ENCODE data around the gene MYO5B.
"Not testable (repeated sequence)": the region's sequence is repeated elsewhere in the genome, so short reads cannot be mapped to it uniquely, and the experiment has no call there.

The MYO5B gene

DNA sequence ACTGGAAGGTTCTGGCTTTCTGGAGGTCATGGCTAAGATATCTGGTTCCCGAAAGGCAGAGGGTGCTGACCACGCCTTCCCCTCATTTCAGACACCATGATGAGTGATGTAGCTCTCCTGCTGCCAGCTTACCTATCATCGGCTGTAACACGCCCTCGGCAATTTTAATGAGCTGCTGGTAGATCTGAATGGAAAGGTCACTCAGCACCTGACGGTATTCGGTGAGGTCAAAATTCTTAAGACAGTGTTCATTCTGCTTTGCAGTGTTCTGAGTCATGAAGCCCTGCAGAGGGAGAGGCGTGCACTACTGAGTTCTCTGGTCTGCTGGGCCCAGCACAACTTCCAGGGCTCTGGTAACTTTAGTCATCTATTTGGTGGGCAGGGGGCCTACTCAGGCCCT is 355.9 kb downstream of the MYO5B start:
- no peak overlapping the region for H3K27ac ChIP-seq (ENCODE audit: low read depth, low read length)
- H3K4me3 ChIP-seq (ENCODE audit: low read length) = no peak overlapping the region
- H4K5ac ChIP-seq (ENCODE audit: low read length) = no peak overlapping the region
- H3K56ac ChIP-seq (ENCODE audit: low read length) = no peak overlapping the region
- no peak overlapping the region for H3K9ac ChIP-seq (ENCODE audit: low read length)
- H2BK15ac ChIP-seq (replicated peaks; ENCODE audit: low read depth) = no peak overlapping the region
- H3K36me3 ChIP-seq (ENCODE audit: control insufficient read depth, insufficient read depth, low read length) = no peaks in the 10 kb centered on the region
- H3K27me3 ChIP-seq (ENCODE audit: insufficient read depth, low read length, poor library complexity) = no peaks in the 10 kb centered on the region
- H3K79me1 ChIP-seq (ENCODE audit: low read length) = no peaks in the 10 kb centered on the region
- H3K4me2 ChIP-seq (ENCODE audit: low read length) = no peak overlapping the region
- no peak overlapping the region for H3K18ac ChIP-seq (ENCODE audit: low read length)
- WGBS (ENCODE audit: extremely low coverage, insufficient coverage, low lambda C conversion rate) = no CpG with 5 or more reads among the region's 8 CpGs
- no peak overlapping the region for H3K4ac ChIP-seq (ENCODE audit: low read depth, low read length)
- H4K8ac ChIP-seq (ENCODE audit: low read depth, low read length) = no peak overlapping the region
- no peak overlapping the region for H3K23ac ChIP-seq (ENCODE audit: low read length)
- H3K79me2 ChIP-seq (ENCODE audit: control insufficient read depth, insufficient read depth, low read length) = no peaks in the 10 kb centered on the region
- H2BK120ac ChIP-seq (ENCODE audit: low read depth, low read length) = no peak overlapping the region
- H2BK5ac ChIP-seq (ENCODE audit: low read length) = no peak overlapping the region
- no peak overlapping the region for H2AK5ac ChIP-seq (ENCODE audit: low read length)
- DNase-seq = no peak
- no peaks in the 10 kb centered on the region for H3K4me1 ChIP-seq (ENCODE audit: control insufficient read depth, low read depth, low read length)

DNA sequence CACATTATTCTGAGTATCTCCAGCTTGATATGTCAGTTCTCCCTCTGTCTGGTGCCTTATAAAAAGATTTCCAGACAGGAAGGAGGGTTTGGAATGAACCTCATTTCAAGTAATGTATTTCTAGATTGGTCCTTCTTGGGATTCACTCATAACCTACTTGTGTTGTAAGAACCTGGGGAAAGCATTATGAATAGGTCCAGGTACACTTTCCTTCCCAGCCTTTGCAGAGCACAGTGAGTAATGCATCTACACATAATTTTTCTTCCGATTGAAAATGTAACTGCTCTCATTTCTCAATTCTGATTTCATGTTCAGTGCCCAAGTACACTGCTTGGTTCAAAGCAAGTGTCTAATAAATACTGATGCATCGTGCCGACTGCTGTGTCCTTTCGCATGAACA is 356.6 kb downstream of the MYO5B start:
- no peak overlapping the region for H3K9ac ChIP-seq (ENCODE audit: low read length)
- no peaks in the 10 kb centered on the region for H3K36me3 ChIP-seq (ENCODE audit: control insufficient read depth, insufficient read depth, low read length)
- no CpG with 5 or more reads among the region's 4 CpGs for WGBS (ENCODE audit: extremely low coverage, insufficient coverage, low lambda C conversion rate)
- no peak for DNase-seq
- no peak overlapping the region for H3K18ac ChIP-seq (ENCODE audit: low read length)
- no peak overlapping the region for H2BK15ac ChIP-seq (replicated peaks; ENCODE audit: low read depth)
- H3K4me2 ChIP-seq (ENCODE audit: low read length) = no peak overlapping the region
- no peak overlapping the region for H2BK5ac ChIP-seq (ENCODE audit: low read length)
- no peaks in the 10 kb centered on the region for H3K27me3 ChIP-seq (ENCODE audit: insufficient read depth, low read length, poor library complexity)
- H4K8ac ChIP-seq (ENCODE audit: low read depth, low read length) = no peak overlapping the region
- no peak overlapping the region for H2BK120ac ChIP-seq (ENCODE audit: low read depth, low read length)
- no peak overlapping the region for H4K5ac ChIP-seq (ENCODE audit: low read length)
- no peak overlapping the region for H3K4me3 ChIP-seq (ENCODE audit: low read length)
- no peaks in the 10 kb centered on the region for H3K4me1 ChIP-seq (ENCODE audit: control insufficient read depth, low read depth, low read length)
- H2AK5ac ChIP-seq (ENCODE audit: low read length) = no peak overlapping the region
- H3K79me1 ChIP-seq (ENCODE audit: low read length) = no peaks in the 10 kb centered on the region
- no peak overlapping the region for H3K27ac ChIP-seq (ENCODE audit: low read depth, low read length)
- no peak overlapping the region for H3K4ac ChIP-seq (ENCODE audit: low read depth, low read length)
- no peak overlapping the region for H3K56ac ChIP-seq (ENCODE audit: low read length)
- no peaks in the 10 kb centered on the region for H3K79me2 ChIP-seq (ENCODE audit: control insufficient read depth, insufficient read depth, low read length)
- no peak overlapping the region for H3K23ac ChIP-seq (ENCODE audit: low read length)

DNA sequence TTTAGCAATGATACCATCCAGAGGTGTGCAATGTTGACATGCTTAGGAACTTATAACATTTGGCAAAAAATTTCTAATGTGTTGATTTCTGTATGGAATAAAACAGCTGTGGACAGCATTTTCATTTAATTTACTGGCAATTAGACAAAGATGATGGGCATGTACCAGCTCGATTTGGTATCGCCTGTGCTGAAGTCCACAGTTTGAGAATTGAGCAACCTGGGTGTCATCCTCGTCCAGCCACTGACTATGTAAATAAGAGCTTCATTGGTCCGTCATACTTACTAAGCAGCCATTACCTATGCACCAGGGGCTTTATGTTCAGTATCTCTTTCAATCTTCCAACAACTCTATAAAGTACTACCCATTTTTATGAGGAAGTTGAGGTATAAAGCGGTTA is 357.1 kb downstream of the MYO5B start:
- Histone ChIP-seq H2BK120ac (ENCODE audit: low read depth, low read length) (no peak overlapping the region), H4K8ac (ENCODE audit: low read depth, low read length) (no peak overlapping the region), H3K36me3 (ENCODE audit: control insufficient read depth, insufficient read depth, low read length) (no peaks in the 10 kb centered on the region), H4K5ac (ENCODE audit: low read length) (no peak overlapping the region), H3K4me1 (ENCODE audit: control insufficient read depth, low read depth, low read length) (no peaks in the 10 kb centered on the region), H3K27me3 (ENCODE audit: insufficient read depth, low read length, poor library complexity) (no peaks in the 10 kb centered on the region), H3K56ac (ENCODE audit: low read length) (no peak overlapping the region), H3K4me3 (ENCODE audit: low read length) (no peak overlapping the region), H3K4me2 (ENCODE audit: low read length) (no peak overlapping the region), H3K4ac (ENCODE audit: low read depth, low read length) (no peak overlapping the region), H3K23ac (ENCODE audit: low read length) (no peak overlapping the region), H2AK5ac (ENCODE audit: low read length) (no peak overlapping the region), H3K79me1 (ENCODE audit: low read length) (no peaks in the 10 kb centered on the region), H2BK15ac (replicated peaks; ENCODE audit: low read depth) (no peak overlapping the region), H3K9ac (ENCODE audit: low read length) (no peak overlapping the region), H3K27ac (ENCODE audit: low read depth, low read length) (no peak overlapping the region), H3K18ac (ENCODE audit: low read length) (no peak overlapping the region), H2BK5ac (ENCODE audit: low read length) (no peak overlapping the region), H3K79me2 (ENCODE audit: control insufficient read depth, insufficient read depth, low read length) (no peaks in the 10 kb centered on the region)
- WGBS (ENCODE audit: extremely low coverage, insufficient coverage, low lambda C conversion rate) = no CpG with 5 or more reads among the region's 5 CpGs
- no peak for DNase-seq

DNA sequence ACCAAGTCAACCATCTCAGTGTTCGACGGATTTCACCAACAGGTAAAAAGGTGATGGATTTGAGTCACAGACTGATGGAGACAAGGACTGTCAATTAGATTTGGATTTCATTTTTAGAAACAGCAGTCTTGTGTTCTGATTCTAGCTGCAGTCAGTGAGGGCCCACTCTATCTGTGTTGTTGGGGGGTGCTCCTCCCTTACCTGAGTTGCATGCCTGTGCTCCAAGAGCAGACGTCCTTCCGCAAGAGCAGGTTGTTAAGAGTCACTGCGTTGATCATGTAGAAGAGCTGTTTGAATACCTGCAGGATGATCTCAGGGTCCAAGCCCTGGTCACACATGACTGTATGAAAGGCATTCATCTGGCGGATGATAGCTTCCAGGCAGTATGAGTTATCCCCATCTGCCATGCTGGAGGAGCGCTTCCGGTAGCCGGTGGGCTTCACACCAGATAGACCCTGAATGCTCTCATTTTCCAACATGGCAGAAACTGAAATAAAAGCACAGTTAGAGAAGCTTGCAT is 357.6 kb downstream of the MYO5B start:
- H3K36me3 ChIP-seq (ENCODE audit: control insufficient read depth, insufficient read depth, low read length); H3K4me1 ChIP-seq (ENCODE audit: control insufficient read depth, low read depth, low read length); H4K8ac ChIP-seq (ENCODE audit: low read depth, low read length); H3K27ac ChIP-seq (ENCODE audit: low read depth, low read length); H3K79me1 ChIP-seq (ENCODE audit: low read length); H3K56ac ChIP-seq (ENCODE audit: low read length); H2AK5ac ChIP-seq (ENCODE audit: low read length); H2BK5ac ChIP-seq (ENCODE audit: low read length); H2BK15ac ChIP-seq (replicated peaks; ENCODE audit: low read depth); H3K23ac ChIP-seq (ENCODE audit: low read length); H3K18ac ChIP-seq (ENCODE audit: low read length); H3K9ac ChIP-seq (ENCODE audit: low read length); DNase-seq; H4K5ac ChIP-seq (ENCODE audit: low read length); H3K4ac ChIP-seq (ENCODE audit: low read depth, low read length); H2BK120ac ChIP-seq (ENCODE audit: low read depth, low read length); H3K27me3 ChIP-seq (ENCODE audit: insufficient read depth, low read length, poor library complexity); H3K4me2 ChIP-seq (ENCODE audit: low read length); H3K4me3 ChIP-seq (ENCODE audit: low read length); H3K79me2 ChIP-seq (ENCODE audit: control insufficient read depth, insufficient read depth, low read length): not testable (repeated sequence)
- WGBS (ENCODE audit: extremely low coverage, insufficient coverage, low lambda C conversion rate) = no CpG with 5 or more reads among the region's 9 CpGs

DNA sequence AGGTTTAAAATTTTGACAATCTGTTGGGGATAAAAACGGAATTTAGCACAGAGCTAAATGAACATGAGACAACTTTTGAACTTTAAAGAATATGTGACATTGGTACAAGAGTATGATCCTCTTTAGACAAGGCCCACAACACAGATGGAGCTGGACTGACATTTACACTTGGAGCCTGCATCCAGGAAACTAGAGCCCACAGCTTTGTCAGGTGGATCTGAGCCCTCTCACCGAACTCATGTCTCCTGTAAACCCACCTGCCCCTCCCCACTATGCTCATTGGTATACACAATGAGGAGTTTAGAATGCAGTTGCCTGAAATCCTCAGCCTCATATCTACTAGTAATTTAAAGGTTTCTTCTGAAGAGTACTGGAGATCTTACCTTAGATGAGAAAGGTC is 359.5 kb downstream of the MYO5B start:
- Histone ChIP-seq H3K79me1 (ENCODE audit: low read length) (no peaks in the 10 kb centered on the region), H3K79me2 (ENCODE audit: control insufficient read depth, insufficient read depth, low read length) (no peaks in the 10 kb centered on the region), H3K4me2 (ENCODE audit: low read length) (no peak overlapping the region), H3K9ac (ENCODE audit: low read length) (no peak overlapping the region), H2BK120ac (ENCODE audit: low read depth, low read length) (no peak overlapping the region), H4K5ac (ENCODE audit: low read length) (no peak overlapping the region), H2AK5ac (ENCODE audit: low read length) (no peak overlapping the region), H3K23ac (ENCODE audit: low read length) (no peak overlapping the region), H2BK5ac (ENCODE audit: low read length) (no peak overlapping the region), H3K27me3 (ENCODE audit: insufficient read depth, low read length, poor library complexity) (no peaks in the 10 kb centered on the region), H4K8ac (ENCODE audit: low read depth, low read length) (no peak overlapping the region), H3K4ac (ENCODE audit: low read depth, low read length) (no peak overlapping the region), H3K4me1 (ENCODE audit: control insufficient read depth, low read depth, low read length) (no peaks in the 10 kb centered on the region), H3K36me3 (ENCODE audit: control insufficient read depth, insufficient read depth, low read length) (no peaks in the 10 kb centered on the region), H3K56ac (ENCODE audit: low read length) (no peak overlapping the region), H3K4me3 (ENCODE audit: low read length) (no peak overlapping the region), H2BK15ac (replicated peaks; ENCODE audit: low read depth) (no peak overlapping the region), H3K18ac (ENCODE audit: low read length) (no peak overlapping the region), H3K27ac (ENCODE audit: low read depth, low read length) (no peak overlapping the region)
- DNase-seq = no peak
- WGBS (ENCODE audit: extremely low coverage, insufficient coverage, low lambda C conversion rate) = no CpG with 5 or more reads among the region's 2 CpGs

DNA sequence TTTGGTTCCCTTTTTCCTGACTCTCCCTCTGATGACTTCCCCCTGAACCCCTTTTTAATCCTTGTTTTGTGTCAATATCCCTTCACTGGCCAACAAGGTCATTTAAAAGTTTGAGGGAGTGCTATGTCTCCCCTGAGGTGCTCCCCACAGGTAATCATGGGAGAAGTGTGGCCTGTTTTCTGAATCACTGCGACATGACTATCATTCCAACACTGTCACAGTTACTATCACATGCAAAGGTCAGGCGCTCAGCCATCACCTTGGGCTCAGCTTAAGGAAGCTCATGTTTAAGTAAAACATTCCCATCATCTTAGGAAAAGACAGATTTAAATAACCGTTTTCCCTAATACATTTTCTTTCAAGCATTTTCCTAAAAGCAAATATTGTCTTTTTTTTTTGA is 360.7 kb downstream of the MYO5B start:
- Histone ChIP-seq H3K27me3 (ENCODE audit: insufficient read depth, low read length, poor library complexity) (no peaks in the 10 kb centered on the region), H3K4ac (ENCODE audit: low read depth, low read length) (no peak overlapping the region), H3K9ac (ENCODE audit: low read length) (no peak overlapping the region), H3K4me1 (ENCODE audit: control insufficient read depth, low read depth, low read length) (no peaks in the 10 kb centered on the region), H2BK5ac (ENCODE audit: low read length) (no peak overlapping the region), H4K8ac (ENCODE audit: low read depth, low read length) (no peak overlapping the region), H2BK120ac (ENCODE audit: low read depth, low read length) (no peak overlapping the region), H3K4me3 (ENCODE audit: low read length) (no peak overlapping the region), H3K4me2 (ENCODE audit: low read length) (no peak overlapping the region), H3K23ac (ENCODE audit: low read length) (no peak overlapping the region), H3K79me1 (ENCODE audit: low read length) (no peaks in the 10 kb centered on the region), H3K36me3 (ENCODE audit: control insufficient read depth, insufficient read depth, low read length) (no peaks in the 10 kb centered on the region), H4K5ac (ENCODE audit: low read length) (no peak overlapping the region), H3K18ac (ENCODE audit: low read length) (no peak overlapping the region), H2BK15ac (replicated peaks; ENCODE audit: low read depth) (no peak overlapping the region), H3K56ac (ENCODE audit: low read length) (no peak overlapping the region), H2AK5ac (ENCODE audit: low read length) (no peak overlapping the region), H3K79me2 (ENCODE audit: control insufficient read depth, insufficient read depth, low read length) (no peaks in the 10 kb centered on the region), H3K27ac (ENCODE audit: low read depth, low read length) (no peak overlapping the region)
- DNase-seq = no peak
- WGBS (ENCODE audit: extremely low coverage, insufficient coverage, low lambda C conversion rate) = no CpG with 5 or more reads among the region's 3 CpGs
